Measurements from ENCODE around the gene PDE4DIP.
"Not testable (repeated sequence)": the region's sequence is repeated elsewhere in the genome, so short reads cannot be mapped to it uniquely, and the experiment has no call there.

Gene PDE4DIP

GRCh38 chr1:148975866-148976537, 131.8 kb downstream of the PDE4DIP start:
- DNase-seq (ENCODE audit: low spot score), result not testable (repeated sequence)

- DNase-seq (ENCODE audit: low spot score), result not testable (repeated sequence)
Measured at GRCh38 chr1:148977785-148978184, 133.6 kb downstream of the PDE4DIP start.

- not testable (repeated sequence) for DNase-seq (ENCODE audit: low spot score)
Measured at GRCh38 chr1:148989378-148989777, 145.2 kb downstream of the PDE4DIP start.

- not testable (repeated sequence) for DNase-seq (ENCODE audit: low spot score)
Measured at GRCh38 chr1:148990233-148990788, 146.1 kb downstream of the PDE4DIP start.

- DNase-seq (ENCODE audit: low spot score), result not testable (repeated sequence)
Measured at GRCh38 chr1:148991818-148992217, 147.6 kb downstream of the PDE4DIP start.

- DNase-seq (ENCODE audit: low spot score), result not testable (repeated sequence)
Measured at GRCh38 chr1:148992364-148992763, 148.1 kb downstream of the PDE4DIP start.

- DNase-seq (ENCODE audit: low spot score), result not testable (repeated sequence)
Measured at GRCh38 chr1:148996449-148997224, 152.4 kb downstream of the PDE4DIP start.

- not testable (repeated sequence) for DNase-seq (ENCODE audit: low spot score)
Measured at GRCh38 chr1:148997405-148997804, 153.2 kb downstream of the PDE4DIP start.

- DNase-seq (ENCODE audit: low spot score), result not testable (repeated sequence)
Measured at GRCh38 chr1:149002664-149003063, 158.4 kb downstream of the PDE4DIP start.

- DNase-seq (ENCODE audit: low spot score), result not testable (repeated sequence)
Measured at GRCh38 chr1:149008326-149008725, 164.1 kb downstream of the PDE4DIP start.

GRCh38 chr1:149008769-149009168, 164.5 kb downstream of the PDE4DIP start:
- DNase-seq (ENCODE audit: low spot score), result not testable (repeated sequence)

GRCh38 chr1:149009761-149010160, 165.5 kb downstream of the PDE4DIP start:
- DNase-seq (ENCODE audit: low spot score), result not testable (repeated sequence)

- not testable (repeated sequence) for DNase-seq (ENCODE audit: low spot score)
Measured at GRCh38 chr1:149012599-149012998, 168.4 kb downstream of the PDE4DIP start.

GRCh38 chr1:149013513-149013912, 169.3 kb downstream of the PDE4DIP start:
- DNase-seq (ENCODE audit: low spot score), result not testable (repeated sequence)

GRCh38 chr1:149015522-149015921, 171.3 kb downstream of the PDE4DIP start:
- not testable (repeated sequence) for DNase-seq (ENCODE audit: low spot score)

- not testable (repeated sequence) for DNase-seq (ENCODE audit: low spot score)
Measured at GRCh38 chr1:149016626-149017025, 172.4 kb downstream of the PDE4DIP start.

- DNase-seq (ENCODE audit: low spot score), result not testable (repeated sequence)
Measured at GRCh38 chr1:149018577-149018976, 174.3 kb downstream of the PDE4DIP start.

- DNase-seq (ENCODE audit: low spot score), result not testable (repeated sequence)
Measured at GRCh38 chr1:149024327-149024726, 180.1 kb downstream of the PDE4DIP start.

- DNase-seq (ENCODE audit: low spot score), result not testable (repeated sequence)
Measured at GRCh38 chr1:149033916-149034315, 189.7 kb downstream of the PDE4DIP start.

- DNase-seq (ENCODE audit: low spot score), result not testable (repeated sequence)
Measured at GRCh38 chr1:149043056-149043455, 198.8 kb downstream of the PDE4DIP start.

GRCh38 chr1:149064611-149065010, 220.4 kb downstream of the PDE4DIP start:
- not testable (repeated sequence) for DNase-seq (ENCODE audit: low spot score)

GRCh38 chr1:149075505-149076127, 231.4 kb downstream of the PDE4DIP start:
- DNase-seq (ENCODE audit: low spot score), result not testable (repeated sequence)

Measured in HuH-7 (cell line).